ENCODE measurements around the gene SPATA31C2.
"Not testable (repeated sequence)": the region's sequence is repeated elsewhere in the genome, so short reads cannot be mapped to it uniquely, and the experiment has no call there.

GRCh38 chr9:88113156-88114130 is 24.8 kb downstream of the SPATA31C2 start:
- TF ChIP-seq EP300 (IDR thresholded peaks at IDR 0.05; ENCODE audit: low read depth in 2 of 2, low read length in 2 of 2); EP300 (CRISPR knock-in tag; IDR thresholded peaks at IDR 0.05; ENCODE audit: borderline replicate concordance); ZNF704 (CRISPR knock-in tag; IDR thresholded peaks at IDR 0.05; ENCODE audit: borderline replicate concordance): not testable (repeated sequence)

All from HepG2 (cell line).